GM12873 (cell line): ENCODE results near the gene CFAP46.

Experiments
- CTCF ChIP-seq: IDR thresholded peaks from 2 replicates; pipeline ENCODE4 v1.5.1; 2012; ENCODE audit warnings: low read depth, mild to moderate bottlenecking, moderate library complexity, low read length, control low read depth; ENCODE audit not compliant: insufficient read depth; ENCODE audit errors: missing control alignments

CFAP46 gene

GRCh38 chr10:132762267-132762666 is 180.1 kb downstream of the CFAP46 start:
- no peak for TF ChIP-seq CTCF

- TF ChIP-seq CTCF, result no peak
These were observed 180.8 kb downstream of the CFAP46 start for GRCh38 chr10:132761395-132762060.

GRCh38 chr10:132758865-132759264 is 183.5 kb downstream of the CFAP46 start:
- no peak for TF ChIP-seq CTCF
